GM12878 (cell line): ENCODE results near the gene RAB21. TPM values are rescaled to one million over a fixed set of nuclear protein-coding genes. Genes with fewer than 3 reads are reported as not detected.

Source experiments
- ATAC-seq: fragments of 200-7000 bp; cut with Tn5 transposase; 3 replicates; pipeline ENCODE4 v1.9.1; 2020; ENCODE audit warnings: mild to moderate bottlenecking, moderate library complexity
- BruUV-seq: library from RNA; stranded (reverse); fragments of 400-500 nt; replicated peaks from 2 replicates; lab custom pipeline; 2021; lab: Mats Ljungman, UMichigan
- CTCF ChIA-PET: fragments of 300-600 bp; sonication (Branson Sonifier 250); formaldehyde crosslinking; extraction: SDS; loops from one replicate; lab custom pipeline; 2021; ENCODE audit warnings: inconsistent platforms; lab: Yijun Ruan, JAX
- POLR2A ChIA-PET: fragments of 350-600 bp; formaldehyde crosslinking; extraction: SDS; loops from one replicate; lab custom pipeline; 2021; ENCODE audit warnings: inconsistent platforms; lab: Charles Lee
- RAD21 ChIA-PET: fragments of 300-600 bp; sonication (Branson Sonifier 250); formaldehyde crosslinking; loops from one replicate; lab custom pipeline; 2023; ENCODE audit warnings: antibody characterized with exemption; ENCODE audit not compliant: unreplicated experiment; lab: Charles Lee
- SMC1A ChIA-PET: fragments of 300-600 bp; sonication (Branson Sonifier 250); formaldehyde crosslinking; loops from one replicate; lab custom pipeline; 2023; ENCODE audit not compliant: unreplicated experiment, uncharacterized antibody; lab: Charles Lee
- DNase-seq: peaks from one replicate; pipeline ENCODE4 v3.0.0-alpha.2; 2011; ENCODE audit warnings: low read depth, low spot score
- FAIRE-seq: peaks from 3 replicates; lab custom pipeline; 2011; peaks lifted over from hg19 to GRCh38; lab: Jason Lieb, UNC
- H2AFZ ChIP-seq: 2 replicates; pipeline ENCODE4 v1.6.0; 2011; ENCODE audit warnings: low read depth, low read length, control low read depth; ENCODE audit not compliant: control insufficient read depth
- H3K27ac ChIP-seq: 2 replicates; pipeline ENCODE4 v1.5.1; 2011; ENCODE audit warnings: control low read depth; ENCODE audit not compliant: control insufficient read depth, insufficient read depth
- H3K27me3 ChIP-seq, 2 experiments: replicated peaks in 1 of 2; 2 replicates each; pipeline versions ENCODE4 v1.6.0 to v1.6.1; 2011; ENCODE audit warnings: low read length in 1 of 2; ENCODE audit not compliant: control insufficient read depth in 2 of 2, insufficient read depth in 2 of 2
- H3K36me3 ChIP-seq, 2 experiments: 2 replicates each; pipeline ENCODE4 v1.5.1; 2011; ENCODE audit warnings: low read length in 1 of 2; ENCODE audit not compliant: control insufficient read depth in 2 of 2, insufficient read depth in 2 of 2
- H3K4me1 ChIP-seq: 2 replicates; pipeline ENCODE4 v1.6.1; 2011; ENCODE audit warnings: mild to moderate bottlenecking, low read length, moderate library complexity, mixed read lengths; ENCODE audit not compliant: control insufficient read depth, insufficient read depth
- H3K4me2 ChIP-seq: 2 replicates; pipeline ENCODE4 v1.6.0; 2011; ENCODE audit warnings: control low read depth; ENCODE audit not compliant: control insufficient read depth, insufficient read depth
- H3K4me3 ChIP-seq: fragments of 200-600 bp; sonication (generic); 2 replicates; pipeline ENCODE4 v1.5.1; 2016
- H3K79me2 ChIP-seq: 2 replicates; pipeline ENCODE4 v1.6.0; 2011; ENCODE audit warnings: low read length; ENCODE audit not compliant: control insufficient read depth, insufficient read depth
- H3K9ac ChIP-seq: 2 replicates; pipeline ENCODE4 v1.8.0; 2011; ENCODE audit warnings: low read length, control low read depth, mixed read lengths; ENCODE audit not compliant: control insufficient read depth, insufficient read depth
- H3K9me3 ChIP-seq: replicated peaks from 3 replicates; pipeline ENCODE4 v1.5.1; 2011; ENCODE audit warnings: mild to moderate bottlenecking, low read length; ENCODE audit not compliant: control insufficient read depth, insufficient read depth
- H4K20me1 ChIP-seq: 2 replicates; pipeline ENCODE4 v1.6.0; 2011; ENCODE audit not compliant: control insufficient read depth, insufficient read depth
- BACH1 ChIP-seq: fragments of 450-650 bp; IDR thresholded peaks from 2 replicates; pipeline ENCODE4 v1.6.1; 2017; ENCODE audit warnings: mild to moderate bottlenecking, borderline replicate concordance
- CTCF ChIP-seq, 3 experiments: IDR thresholded peaks in 2 of 3; conservative IDR thresholded peaks in 1 of 3; 2 replicates each; pipeline ENCODE4 v1.5.1; 2011; ENCODE audit warnings: low read depth in 3 of 3, low read length in 3 of 3, mild to moderate bottlenecking in 3 of 3, control low read depth in 2 of 3, moderate library complexity in 2 of 3, inconsistent platforms in 1 of 3, mixed read lengths in 1 of 3; ENCODE audit not compliant: control insufficient read depth in 2 of 3, insufficient read depth in 1 of 3; ENCODE audit errors: extremely low read depth in 1 of 3
- JUND ChIP-seq: IDR thresholded peaks from 2 replicates; pipeline ENCODE4 v1.6.1; 2012; ENCODE audit warnings: low read depth, mild to moderate bottlenecking, low read length, improper control_type of control experiment, moderate library complexity
- MTA3 ChIP-seq: IDR thresholded peaks from 2 replicates; pipeline ENCODE4 v1.6.1; 2012; ENCODE audit warnings: low read length, inconsistent platforms, borderline replicate concordance
- MYC ChIP-seq: IDR thresholded peaks from 2 replicates; pipeline ENCODE4 v1.6.1; 2011; ENCODE audit warnings: mild to moderate bottlenecking, low read length, moderate library complexity, inconsistent platforms; ENCODE audit not compliant: insufficient read depth, insufficient replicate concordance, insufficient read length, severe bottlenecking
- RAD21 ChIP-seq: IDR thresholded peaks from 2 replicates; pipeline ENCODE4 v1.6.1; 2011; ENCODE audit warnings: mild to moderate bottlenecking, low read depth, low read length, moderate library complexity; ENCODE audit not compliant: insufficient read depth
- SP1 ChIP-seq: IDR thresholded peaks from one replicate; pipeline ENCODE4 v1.6.1; 2011; ENCODE audit warnings: low read depth, low read length
- WGBS: methylation state at CpG from one replicate; pipeline ENCODE4 v1.1.6; 2016; ENCODE audit warnings: low lambda C conversion rate; ENCODE audit not compliant: insufficient replicate concordance, insufficient coverage; ENCODE audit errors: missing lambda C conversion rate; 5-methylcytosine and 5-hydroxymethylcytosine counted together
- in situ Hi-C: fragments of 300-500 bp; cut with MboI; formaldehyde crosslinking; loops from 9 replicates; pipeline ENCODE4 v1.14.3; 2018; ENCODE audit warnings: mixed read lengths
- intact Hi-C: fragments of 100-400 bp; cut with micrococcal nuclease; formaldehyde crosslinking; loops from one replicate; pipeline ENCODE4 v1.14.2; 2022; ENCODE audit not compliant: unreplicated experiment
- polyA plus RNA-seq, 11 experiments: library from polyadenylated mRNA; depleted of rRNA in 4 of 11; unstranded in 6 of 11; stranded (reverse) in 5 of 11; fragments of >200 nt; fragmentation: Nextera tagmentation in 4 of 11; fragmentation: Illumina TruSeq in 1 of 11; extraction: Ambion mirVana in 4 of 11; extraction: Trizol in 1 of 11; gene quantifications; 1 replicate in 1 of 11; 2 replicates in 10 of 11; pipeline versions ENCODE4 v1.2.1 to v1.2.3, GENCODE V29; 2011 to 2016; ENCODE audit warnings: inconsistent platforms in 2 of 11, missing spikeins in 2 of 11, low read depth in 1 of 11
- total RNA-seq, 4 experiments: library from RNA; depleted of rRNA in 3 of 4; stranded (reverse); fragments of >200 nt in 3 of 4; fragmentation: Illumina TruSeq in 1 of 4; extraction: Trizol in 1 of 4; gene quantifications; 2 replicates each; pipeline versions ENCODE4 v1.2.1 to v1.2.3, GENCODE V29; 2013 to 2021

RAB21 gene
- total and polyA plus RNA-seq, 10 of the 15 experiments (the other 5 are each of a cell fraction or from before 2014, with no cell fraction given), result 2.8 to 42.8 (median 16.1) TPM

DNA sequence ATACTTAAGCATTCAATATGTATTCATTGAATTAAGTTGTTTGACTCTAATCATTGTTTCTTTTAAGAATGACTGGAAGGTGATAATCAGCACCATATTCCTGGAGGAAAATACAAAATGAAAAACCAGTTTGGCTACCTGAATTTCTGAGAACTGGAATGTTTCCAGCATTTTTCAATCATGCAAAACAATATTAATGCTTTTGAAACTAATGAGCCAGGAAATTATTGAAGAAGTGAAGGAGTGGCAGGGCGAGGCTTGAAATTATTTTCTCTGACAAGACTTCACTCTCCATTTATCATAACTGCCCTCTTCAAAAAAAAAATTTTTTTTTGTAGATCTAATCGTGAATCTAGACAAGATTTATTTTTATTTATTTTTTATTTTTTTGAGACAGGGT, 49.7 kb upstream of the RAB21 start:
- FAIRE-seq, result no peak
- POLR2A ChIA-PET, result no interaction called here

More for the DNA sequence above, 49.7 kb upstream of the RAB21 start:
- no TSS peak for BruUV-seq
- no peaks in the 10 kb centered on the region for H3K4me1 ChIP-seq
- no peak overlapping the region for H3K4me3 ChIP-seq
- H3K9me3 ChIP-seq, result no peaks in the 10 kb centered on the region
- ATAC-seq (no peak), DNase-seq (no peak)
- SMC1A ChIA-PET, result interaction anchor here (1.1 to 1.8 kb wide), 4 partner anchors 11 to 45 kb away, joined by 3 to 7 read pairs (median 3); no protein-coding TSS in a partner anchor
- H3K79me2 ChIP-seq, result no peaks in the 10 kb centered on the region
- no peak overlapping the region for H2AFZ ChIP-seq
- RAD21 ChIA-PET, result no interaction called here
- TF ChIP-seq SP1 (no peak), MYC (no peak), CTCF (IDR thresholded peaks at IDR 0.05 in 2 of 3, conservative IDR thresholded peaks at IDR 0.05 in 1 of 3; ENCODE audit: control insufficient read depth in 2 of 3, extremely low read depth in 1 of 3, insufficient read depth in 1 of 3, low read depth in 3 of 3, low read length in 3 of 3) (no peak), RAD21 (no peak), MTA3 (no peak), BACH1 (no peak), JUND (no peak)
- intact Hi-C loops, result no loop called here
- WGBS, result 93% methylated on average over 2 of the region's 2 CpGs
- peaks cover 0 to 14% of the 10 kb centered on the region in 2 experiments; a peak in 3 of 4 replicates for H3K36me3 ChIP-seq
- no peaks in the 10 kb centered on the region for H3K27me3 ChIP-seq
- CTCF ChIA-PET, result interaction anchor here (0.6 kb wide), 1 partner anchor 107 kb away, joined by 3 read pairs; no protein-coding TSS in a partner anchor
- no peak overlapping the region for H3K27ac ChIP-seq
- no peaks in the 10 kb centered on the region for H4K20me1 ChIP-seq
- no peak overlapping the region for H3K4me2 ChIP-seq
- no peak overlapping the region for H3K9ac ChIP-seq
- in situ Hi-C loops, result no loop called here
